A549 treated with dexamethasone at 1 μM for 4 hours (cell line): ENCODE measurements around the gene ALDH7A1. TPM values are rescaled to one million over a fixed set of nuclear protein-coding genes. Genes with fewer than 3 reads are reported as not detected.

Experiments used
- total RNA-seq: library from RNA; stranded (reverse); fragments of 200-300 nt; extraction: Qiagen RNA extraction; gene quantifications from 5 replicates; pipeline ENCODE4 v1.2.3, GENCODE V29; 2022

Gene ALDH7A1
- total RNA-seq = 71.9 to 78.4 TPM (median 74.8 TPM) in 5 replicates

DNA sequence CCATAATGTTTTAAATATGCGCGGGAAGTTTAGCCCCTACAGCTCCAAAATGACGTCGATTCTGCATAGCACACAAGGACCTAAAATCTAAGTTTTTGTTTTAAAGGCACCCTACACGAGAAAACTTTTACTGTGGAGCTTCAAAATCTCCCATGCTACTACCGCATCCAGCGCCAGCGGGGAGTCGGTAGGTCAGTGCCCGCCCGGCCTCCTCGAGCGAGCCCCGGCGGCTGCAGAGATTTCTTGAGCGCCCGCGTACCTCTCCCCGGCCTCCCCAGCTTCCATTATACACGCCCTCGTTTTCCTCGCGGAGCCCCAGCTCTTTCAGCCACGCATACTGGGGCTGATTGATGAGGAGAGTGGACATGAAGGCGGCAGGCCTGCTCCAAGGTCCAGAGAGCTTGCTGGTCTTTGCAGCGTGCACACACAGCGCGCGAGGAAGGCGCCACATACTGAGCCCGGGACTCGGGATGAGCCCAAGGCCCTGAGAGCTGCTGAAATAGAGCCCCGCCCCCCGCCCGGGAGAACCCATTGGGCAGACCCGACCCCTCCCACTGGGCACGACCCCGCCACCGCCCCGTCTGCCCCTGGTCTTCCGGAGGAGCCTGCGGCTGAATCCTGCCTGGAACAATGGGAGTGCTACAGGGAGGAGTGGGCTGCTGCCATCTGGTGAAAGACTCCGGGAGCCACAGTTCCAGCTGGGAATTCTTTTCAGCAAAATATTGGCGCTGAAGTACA is at the start of gene ALDH7A1:
Gene ALDH7A1 (minus strand): TSS at position 472 of the 738 bp plus-strand sequence. CDS start 21 bp downstream, at position 451.

DNA sequence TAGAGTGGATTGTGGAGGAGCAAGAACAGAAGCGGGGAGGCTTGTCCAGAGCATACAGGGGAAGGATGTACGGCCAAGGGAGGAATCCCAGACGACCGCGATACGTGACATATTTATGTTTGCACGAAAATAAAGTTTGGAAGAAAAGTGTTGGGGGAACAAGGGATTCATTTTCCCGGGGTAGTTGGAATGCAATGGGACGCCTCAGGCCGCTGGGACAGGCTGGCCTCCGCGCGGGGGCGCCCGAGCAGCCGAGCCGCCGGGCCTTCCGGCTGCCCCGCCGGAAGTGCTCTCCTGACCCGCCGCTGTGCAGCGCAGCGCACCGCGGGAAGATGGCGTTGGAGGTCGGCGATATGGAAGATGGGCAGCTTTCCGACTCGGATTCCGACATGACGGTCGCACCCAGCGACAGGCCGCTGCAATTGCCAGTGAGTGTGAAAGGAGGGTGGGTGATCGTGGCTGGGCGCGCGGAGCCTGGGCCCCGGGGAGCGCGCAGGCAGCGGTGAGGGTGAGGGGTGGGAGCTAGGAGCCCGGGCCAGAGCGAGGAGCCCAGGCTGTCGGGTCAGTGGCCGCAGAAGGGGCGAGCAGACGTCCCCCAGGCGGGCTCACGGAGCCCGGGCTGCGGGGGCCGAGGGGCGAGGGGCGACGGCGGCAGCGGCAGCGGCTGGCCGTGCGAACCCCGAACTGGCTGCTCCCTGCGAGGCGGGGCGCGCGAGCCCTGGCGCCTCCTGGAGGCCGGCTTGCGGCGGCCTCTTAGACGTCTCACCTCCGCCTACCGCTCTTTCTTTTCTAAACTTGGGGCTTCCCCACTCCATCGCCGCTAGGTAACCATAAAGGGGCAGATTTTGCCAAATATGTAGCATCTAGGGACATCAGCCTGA is 5.9 kb upstream of the ALDH7A1 start, which contains the start of gene PHAX:
Gene PHAX (plus strand): TSS at position 317 of the 881 bp plus-strand sequence. CDS start 16 bp downstream, at position 333.

Other genes starting within 250 kb of the ALDH7A1 start
- 1.1 to 1.8 TPM (median 1.3 TPM) in 5 replicates for gene GRAMD2B, start 171.8 kb downstream of the ALDH7A1 start, total RNA-seq
- gene PHAX, start 5.7 kb upstream of the ALDH7A1 start, total RNA-seq = 54.9 to 61.7 TPM (median 59.6 TPM) in 5 replicates
- 61.1 to 70.9 TPM (median 66.2 TPM) in 5 replicates for gene LMNB1, start 181.9 kb upstream of the ALDH7A1 start, total RNA-seq